HG02678 (cell line): ENCODE measurements around the gene SMOC2.

Experiments
- ATAC-seq: cut with Tn5 transposase; IDR thresholded peaks from one replicate; pipeline ENCODE4 v1.9.1; 2021; ENCODE audit warnings: mild to moderate bottlenecking, moderate library complexity; ENCODE audit not compliant: unreplicated experiment

Gene SMOC2

DNA sequence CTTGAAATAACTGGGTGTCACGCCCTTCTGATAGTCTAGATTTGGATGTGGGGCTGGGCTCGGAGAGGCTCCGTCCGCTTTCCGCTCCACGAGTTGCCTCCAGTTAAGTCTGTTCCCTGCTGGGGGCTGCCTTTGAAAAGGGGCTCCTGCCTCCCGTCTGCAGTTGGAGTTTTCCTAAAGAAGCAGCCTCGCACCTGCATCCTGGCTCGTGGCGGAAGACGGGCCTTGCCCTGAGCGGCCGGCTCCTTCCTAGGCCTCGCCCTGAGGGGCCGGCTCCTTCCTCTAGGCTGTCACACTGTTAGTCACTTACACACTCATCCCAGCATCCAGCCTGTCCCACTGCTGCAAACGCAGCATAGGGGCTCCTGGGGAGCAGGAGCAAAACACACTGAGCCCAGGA is 74.4 kb downstream of the SMOC2 start:
- ATAC-seq = no peak

DNA sequence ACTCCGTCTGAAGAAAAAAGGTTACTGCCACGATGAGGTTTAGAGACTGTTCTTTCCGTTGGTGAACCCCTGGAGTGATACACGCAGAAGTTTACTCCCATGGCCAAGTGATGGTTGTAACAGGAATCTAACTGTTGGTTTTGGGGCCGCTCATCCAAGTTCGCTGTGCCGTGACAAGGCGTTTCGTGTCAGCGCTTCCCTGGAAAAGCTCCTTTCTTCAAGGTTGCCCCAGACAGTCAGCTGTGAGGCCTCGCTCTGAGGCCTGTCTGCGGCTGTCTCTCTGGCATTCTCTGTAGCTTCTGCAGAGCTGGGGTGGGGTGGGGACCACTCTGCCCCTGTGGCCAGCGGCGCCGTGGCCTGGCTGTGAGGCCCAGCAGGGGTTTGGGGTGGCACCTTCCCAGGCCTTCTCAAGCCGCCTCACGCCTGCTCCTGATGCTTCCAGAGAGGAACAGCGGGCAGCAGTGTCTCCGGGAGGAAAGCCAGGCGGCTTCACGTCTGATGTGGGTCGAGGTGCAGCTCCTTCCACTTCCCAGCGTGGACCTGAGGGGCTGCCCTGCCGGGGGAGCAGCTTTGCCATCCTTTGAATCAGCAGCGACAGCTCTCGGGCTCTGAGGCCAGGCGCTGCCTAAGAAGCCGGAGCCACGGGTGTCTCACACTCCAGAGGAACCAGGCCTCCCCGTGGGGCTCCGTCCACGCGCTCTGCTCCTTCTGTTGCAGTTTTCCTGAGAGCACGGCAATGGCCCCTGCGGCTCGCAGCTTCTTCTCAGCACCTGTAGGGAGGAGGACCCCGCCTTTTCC is 76.2 kb downstream of the SMOC2 start:
- no peak for ATAC-seq

GRCh38 chr6:168517742-168518347 is 76.9 kb downstream of the SMOC2 start:
- no peak for ATAC-seq

GRCh38 chr6:168518348-168518745 is 77.4 kb downstream of the SMOC2 start:
- no peak for ATAC-seq

- no peak for ATAC-seq
These were observed 77.9 kb downstream of the SMOC2 start for GRCh38 chr6:168518867-168519266.

DNA sequence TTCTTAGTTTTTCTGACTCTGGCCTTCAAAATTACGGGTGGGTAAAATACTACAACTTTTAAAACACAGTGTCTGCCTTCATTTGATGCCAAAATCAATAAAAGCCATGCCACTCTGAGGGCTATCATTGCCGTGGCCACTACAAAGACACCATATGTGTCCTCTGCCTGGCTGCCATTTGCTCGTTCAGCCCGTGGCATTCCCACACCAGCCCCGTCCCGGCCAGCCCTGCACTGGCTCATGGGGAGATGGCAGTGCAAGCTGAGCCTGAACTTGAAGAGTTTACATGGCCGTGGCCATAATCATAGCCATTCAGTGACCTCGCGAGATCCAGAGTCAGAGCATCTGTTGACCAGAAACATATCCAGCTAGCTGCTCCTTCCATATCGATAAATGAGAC is 79.2 kb downstream of the SMOC2 start:
- ATAC-seq = no peak

GRCh38 chr6:168524571-168525001 is 83.6 kb downstream of the SMOC2 start:
- no peak for ATAC-seq

GRCh38 chr6:168525114-168525513 is 84.1 kb downstream of the SMOC2 start:
- no peak for ATAC-seq

DNA sequence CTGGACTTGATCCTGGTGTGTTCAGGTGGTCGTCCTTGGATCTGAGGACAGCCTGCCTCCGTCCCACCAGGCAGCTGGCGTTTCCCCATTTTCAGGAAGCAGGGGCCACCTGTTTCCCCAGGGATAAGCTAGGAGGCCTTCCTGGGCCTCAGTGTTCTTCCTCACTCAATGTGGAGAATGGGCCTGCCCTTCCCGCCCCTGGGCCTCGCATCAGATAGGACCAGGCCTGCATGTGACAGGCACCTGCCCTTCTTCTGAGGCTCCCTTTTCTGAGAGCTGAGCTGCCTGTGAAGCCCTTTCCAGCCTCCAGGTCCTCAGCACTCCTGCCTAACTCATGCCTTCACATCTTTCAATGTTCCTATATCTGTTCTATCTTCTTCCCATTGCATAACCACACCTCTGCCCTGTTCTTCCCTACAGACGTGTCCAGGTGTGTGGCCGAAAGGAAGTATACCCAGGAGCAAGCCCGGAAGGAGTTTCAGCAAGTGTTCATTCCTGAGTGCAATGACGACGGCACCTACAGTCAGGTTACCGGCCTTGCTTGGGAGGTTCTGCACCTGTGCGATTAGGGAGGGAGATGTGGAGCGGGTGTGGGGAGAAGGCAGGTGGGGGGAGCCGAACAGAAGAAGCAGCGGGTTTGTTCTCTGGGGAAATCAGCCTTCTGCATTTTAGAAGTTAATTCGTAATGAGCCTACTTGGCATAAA is 85.1 kb downstream of the SMOC2 start:
- no peak for ATAC-seq

DNA sequence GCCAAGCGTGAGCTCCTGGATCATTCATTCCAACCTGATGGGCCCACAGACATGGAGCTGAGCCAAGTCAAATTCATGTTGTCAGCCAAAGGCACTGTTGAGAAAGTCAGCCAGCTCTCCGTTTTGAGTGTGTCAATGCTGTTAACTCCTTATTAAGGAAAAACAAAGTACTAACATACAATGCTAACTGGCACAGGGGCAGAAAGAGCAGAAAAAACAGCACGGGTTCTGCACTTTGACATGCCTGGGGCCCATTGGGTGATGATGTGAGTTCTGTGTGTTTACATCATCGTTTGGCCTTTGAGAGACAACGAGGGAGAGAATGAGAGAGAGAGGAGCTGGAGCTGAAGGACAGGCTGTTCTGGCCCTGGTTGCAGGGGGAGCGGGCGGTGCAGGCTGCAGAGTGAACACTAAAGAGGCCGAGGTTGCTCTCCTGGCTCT is 85.9 kb downstream of the SMOC2 start:
- ATAC-seq = no peak

GRCh38 chr6:168527451-168528210 is 86.6 kb downstream of the SMOC2 start:
- ATAC-seq = no peak

- ATAC-seq = no peak
These were observed 87.6 kb downstream of the SMOC2 start for GRCh38 chr6:168528474-168529095.

DNA sequence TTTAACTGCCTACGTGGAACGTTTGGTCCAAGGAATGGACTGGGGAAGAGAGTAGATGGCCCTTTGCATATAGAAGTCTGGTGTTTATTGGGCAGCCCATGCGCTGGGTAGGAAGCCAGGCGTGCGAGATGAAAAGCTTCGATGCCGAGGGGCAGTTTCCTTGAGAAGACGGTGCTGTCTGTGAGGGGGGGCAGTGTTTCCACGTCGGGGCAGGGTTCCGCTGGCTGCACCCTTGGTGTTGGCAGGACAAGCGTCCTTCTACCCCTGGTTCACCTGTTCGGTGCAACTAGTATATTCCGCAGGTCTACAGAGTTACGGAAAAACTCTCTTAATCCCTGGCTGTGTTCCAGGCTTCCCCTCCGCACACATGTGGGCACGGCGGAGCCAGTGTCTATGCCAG is 88.2 kb downstream of the SMOC2 start:
- ATAC-seq = no peak

- ATAC-seq = no peak
These were observed 89.7 kb downstream of the SMOC2 start for GRCh38 chr6:168530653-168531071.

DNA sequence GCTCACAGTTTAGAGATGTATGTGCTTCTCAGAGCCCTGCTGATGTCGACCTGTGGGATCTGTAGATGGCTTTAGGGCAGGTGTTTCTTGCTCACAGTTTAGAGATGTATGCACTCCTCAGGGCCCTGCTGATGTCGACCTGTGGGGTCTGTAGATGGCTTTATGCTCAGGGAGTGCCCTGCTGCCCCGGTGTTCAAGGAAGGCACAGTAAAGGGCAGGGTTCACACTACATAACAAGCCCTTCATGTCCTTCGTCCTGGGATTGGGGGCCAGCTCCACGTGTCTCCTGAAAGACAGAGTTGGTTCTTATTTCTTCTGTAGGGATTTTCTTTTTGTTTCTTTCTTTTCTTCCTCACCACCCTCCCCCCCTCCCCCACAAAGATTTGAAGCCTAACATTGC is 91.1 kb downstream of the SMOC2 start:
- ATAC-seq = no peak

DNA sequence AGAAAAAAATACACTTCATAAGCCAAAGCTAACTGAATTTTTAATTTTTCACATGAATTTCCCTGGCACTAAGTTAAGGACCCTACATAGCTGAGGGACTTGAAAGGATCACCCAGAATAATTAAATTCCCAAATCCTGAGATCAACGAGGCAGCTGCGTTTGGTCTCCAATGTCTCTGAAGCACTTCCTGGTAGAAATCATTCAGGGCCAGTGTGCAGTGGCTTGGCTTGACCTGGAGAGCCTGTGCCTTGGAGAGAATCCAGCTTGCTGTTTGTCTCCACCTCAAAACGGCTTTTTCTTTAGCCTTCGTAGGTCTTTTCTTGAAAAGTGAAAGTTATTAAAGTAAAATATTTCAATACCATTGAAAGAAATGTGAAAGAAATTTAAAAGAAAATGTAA is 92.4 kb downstream of the SMOC2 start:
- ATAC-seq = no peak

- ATAC-seq = no peak
These were observed 93.3 kb downstream of the SMOC2 start for GRCh38 chr6:168534265-168534664.

DNA sequence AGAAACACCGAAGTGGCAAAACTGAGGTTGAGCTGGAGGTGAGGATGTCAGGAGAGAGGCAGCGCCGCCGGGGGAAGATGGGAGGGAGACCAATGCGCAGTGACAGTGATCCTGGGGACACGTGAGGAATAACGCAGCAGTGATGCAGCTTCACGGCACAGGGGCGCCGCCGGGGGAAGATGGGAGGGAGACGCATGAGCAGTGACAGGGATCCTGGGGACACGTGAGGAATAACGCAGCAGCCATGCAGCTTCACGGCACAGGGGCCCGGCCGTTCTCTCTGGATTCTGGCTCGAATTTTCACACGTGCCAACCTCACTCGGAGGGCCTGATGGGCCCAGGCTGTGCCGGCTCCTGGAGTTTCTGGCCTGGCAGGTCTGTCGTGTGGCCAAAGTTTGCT is 94.7 kb downstream of the SMOC2 start:
- no peak for ATAC-seq

- ATAC-seq = no peak
These were observed 95.2 kb downstream of the SMOC2 start for GRCh38 chr6:168536196-168536595.

GRCh38 chr6:168536665-168537539 is 95.9 kb downstream of the SMOC2 start:
- no peak for ATAC-seq
